NB4 (cell line): ENCODE measurements around the gene FER.

ENCODE experiments used
- TF ChIP-seq, protein P1 (sequence below): IDR thresholded peaks from 2 replicates; pipeline ENCODE4 v1.6.1; 2011; ENCODE audit warnings: low read depth, low read length
- TF ChIP-seq, protein P2 (sequence below): IDR thresholded peaks from one replicate; pipeline ENCODE4 v1.5.1; 2012; ENCODE audit warnings: low read depth, low read length

DNA sequence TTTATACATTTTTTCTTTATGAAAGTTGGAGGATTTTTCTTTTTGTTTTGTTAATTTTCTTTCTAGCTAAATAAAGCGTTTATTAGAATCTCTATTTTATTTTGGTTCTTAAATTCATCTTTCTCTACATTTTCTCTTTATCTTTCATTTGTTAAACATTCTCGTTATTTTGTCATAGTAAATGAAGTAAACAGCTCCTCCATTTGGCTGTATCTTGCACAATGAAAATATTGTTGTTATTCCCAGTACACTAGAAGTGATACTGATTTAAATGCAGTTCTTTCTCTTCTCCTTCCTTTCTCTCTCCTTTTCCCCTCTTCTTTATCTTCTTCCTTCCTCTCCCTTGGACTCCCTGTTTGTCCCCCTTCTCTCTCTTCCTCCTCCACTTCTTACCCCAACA is 88.8 kb downstream of the FER start:
- TF ChIP-seq, protein P1, sequence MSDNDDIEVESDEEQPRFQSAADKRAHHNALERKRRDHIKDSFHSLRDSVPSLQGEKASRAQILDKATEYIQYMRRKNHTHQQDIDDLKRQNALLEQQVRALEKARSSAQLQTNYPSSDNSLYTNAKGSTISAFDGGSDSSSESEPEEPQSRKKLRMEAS: no peak
- TF ChIP-seq, protein P2, sequence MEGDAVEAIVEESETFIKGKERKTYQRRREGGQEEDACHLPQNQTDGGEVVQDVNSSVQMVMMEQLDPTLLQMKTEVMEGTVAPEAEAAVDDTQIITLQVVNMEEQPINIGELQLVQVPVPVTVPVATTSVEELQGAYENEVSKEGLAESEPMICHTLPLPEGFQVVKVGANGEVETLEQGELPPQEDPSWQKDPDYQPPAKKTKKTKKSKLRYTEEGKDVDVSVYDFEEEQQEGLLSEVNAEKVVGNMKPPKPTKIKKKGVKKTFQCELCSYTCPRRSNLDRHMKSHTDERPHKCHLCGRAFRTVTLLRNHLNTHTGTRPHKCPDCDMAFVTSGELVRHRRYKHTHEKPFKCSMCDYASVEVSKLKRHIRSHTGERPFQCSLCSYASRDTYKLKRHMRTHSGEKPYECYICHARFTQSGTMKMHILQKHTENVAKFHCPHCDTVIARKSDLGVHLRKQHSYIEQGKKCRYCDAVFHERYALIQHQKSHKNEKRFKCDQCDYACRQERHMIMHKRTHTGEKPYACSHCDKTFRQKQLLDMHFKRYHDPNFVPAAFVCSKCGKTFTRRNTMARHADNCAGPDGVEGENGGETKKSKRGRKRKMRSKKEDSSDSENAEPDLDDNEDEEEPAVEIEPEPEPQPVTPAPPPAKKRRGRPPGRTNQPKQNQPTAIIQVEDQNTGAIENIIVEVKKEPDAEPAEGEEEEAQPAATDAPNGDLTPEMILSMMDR: no peak
